Hepatic stellate cell (primary cell): ENCODE measurements around the gene ASPDH.

ENCODE experiments used
- DNase-seq: peaks from one replicate; pipeline ENCODE4 v3.0.0; 2011; ENCODE audit warnings: low spot score

Gene ASPDH

DNA sequence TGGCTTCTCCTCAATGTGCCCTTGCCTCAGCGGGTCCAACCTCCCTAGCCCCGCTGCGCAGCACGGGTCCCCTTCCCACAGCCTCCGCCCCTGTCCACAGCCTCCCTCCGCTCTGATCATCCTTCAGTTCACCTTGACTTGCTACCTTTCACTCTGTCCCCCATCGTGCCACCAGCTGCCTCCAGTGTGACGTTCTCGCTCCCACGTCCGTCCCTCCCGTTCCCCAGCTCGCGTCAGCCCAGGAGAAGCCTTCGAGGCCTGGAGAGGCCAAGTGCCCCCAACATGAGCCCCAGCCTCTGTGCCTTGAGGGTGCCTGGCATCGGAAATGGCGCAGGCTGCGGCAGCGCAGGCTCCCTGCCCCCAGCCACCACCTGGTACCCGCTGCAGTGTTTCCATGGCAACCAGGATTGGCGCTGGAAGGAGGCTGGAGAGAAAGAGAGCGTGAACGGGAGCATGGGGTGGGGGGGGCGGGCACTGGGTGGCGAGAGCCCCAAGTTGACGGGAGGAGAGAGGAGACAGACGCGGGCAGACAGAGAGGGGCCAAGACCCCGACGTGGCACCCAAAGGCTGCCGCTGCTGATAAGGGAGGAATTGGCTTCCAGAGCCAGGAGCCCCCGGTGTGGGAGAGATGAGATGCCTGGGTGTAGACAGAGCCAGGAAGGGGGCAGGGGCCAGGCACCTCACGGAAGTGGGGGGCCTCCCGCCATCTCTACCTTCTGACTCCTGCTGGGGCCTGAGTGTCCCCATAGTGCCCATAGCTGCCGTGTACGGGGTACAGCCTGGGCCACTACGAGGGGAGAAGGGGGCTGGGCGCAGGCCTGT is 844 bp upstream of the ASPDH start:
- DNase-seq: no peak

DNA sequence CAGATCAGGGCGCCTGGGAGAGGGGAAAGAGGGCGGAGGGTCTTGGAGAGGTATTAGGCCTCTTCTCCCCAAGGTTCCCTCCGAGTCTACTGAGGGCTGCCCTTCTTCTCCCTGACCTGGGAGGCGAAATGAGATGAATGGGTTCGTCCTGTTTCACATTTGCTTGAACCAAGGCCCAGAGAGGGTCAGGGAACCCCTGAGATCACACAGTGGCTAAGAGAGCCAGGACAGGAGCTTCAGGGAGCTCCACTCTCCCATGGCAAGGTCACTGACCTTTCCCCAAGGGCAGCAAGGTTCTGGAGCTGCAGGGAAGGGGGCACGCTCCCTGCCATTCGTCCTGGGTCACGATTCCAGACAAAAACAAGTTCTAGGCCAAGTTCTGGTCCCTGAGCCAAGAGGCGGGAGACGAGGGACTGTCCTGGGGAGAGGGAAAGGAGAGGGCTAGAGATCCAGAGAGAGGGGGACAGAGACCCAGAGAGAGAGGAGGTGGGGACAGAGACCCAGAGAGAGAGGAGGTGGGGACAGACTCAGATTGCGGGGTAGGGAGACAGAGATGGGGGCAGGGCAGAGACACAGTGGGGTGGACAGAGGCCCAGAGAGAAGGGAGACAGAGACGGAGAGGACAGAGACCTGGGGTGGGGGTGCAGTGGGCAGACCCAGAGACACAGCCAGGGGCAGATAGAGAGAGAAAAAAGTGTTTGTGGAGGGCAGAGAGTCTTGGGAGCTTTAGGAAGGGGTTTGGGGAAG is 541 bp downstream of the ASPDH start:
- DNase-seq: no peak

DNA sequence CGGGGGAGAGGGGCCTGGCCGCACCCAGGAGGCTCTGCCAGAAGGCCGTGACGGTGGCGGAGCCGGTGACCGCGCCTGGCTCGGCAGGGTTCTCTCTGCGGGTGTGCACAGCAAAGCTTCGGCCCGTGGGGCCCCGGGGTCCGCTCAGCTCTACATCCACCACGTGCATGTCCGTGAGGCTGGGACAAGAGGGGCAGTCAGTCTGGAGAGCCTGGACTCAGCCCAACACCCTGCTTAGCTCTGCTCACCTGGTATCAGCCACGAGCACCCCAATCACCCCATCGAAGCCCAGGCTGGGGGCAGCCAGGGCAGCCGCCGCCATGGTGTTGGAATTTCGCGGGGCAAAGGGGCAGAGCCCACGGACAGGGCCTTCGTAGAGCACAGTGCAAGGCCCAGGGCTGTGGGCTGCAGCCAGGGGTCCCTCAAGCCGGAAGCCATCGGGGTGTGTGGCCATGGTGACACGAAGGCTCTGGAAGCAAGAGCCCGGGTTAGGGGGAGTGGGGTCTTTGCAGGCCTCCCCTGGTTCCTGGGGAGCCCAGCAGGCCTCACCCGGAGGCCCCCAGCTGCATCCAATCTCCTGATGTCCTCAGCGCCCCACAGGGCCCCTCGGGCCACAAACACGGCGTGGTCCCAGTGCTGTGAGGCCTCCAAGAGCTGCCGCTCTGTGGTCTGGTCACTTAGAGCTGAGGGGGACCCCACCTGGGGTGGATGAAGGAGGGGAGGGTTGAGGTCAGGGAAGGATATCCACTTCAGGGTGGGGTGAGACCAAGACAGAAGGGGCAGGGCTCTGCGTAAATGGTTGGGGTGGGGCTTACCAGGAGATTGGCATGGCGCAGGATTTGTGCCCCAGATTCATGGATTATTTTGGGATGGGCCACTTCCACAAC is 1.4 kb downstream of the ASPDH start:
- no peak for DNase-seq

DNA sequence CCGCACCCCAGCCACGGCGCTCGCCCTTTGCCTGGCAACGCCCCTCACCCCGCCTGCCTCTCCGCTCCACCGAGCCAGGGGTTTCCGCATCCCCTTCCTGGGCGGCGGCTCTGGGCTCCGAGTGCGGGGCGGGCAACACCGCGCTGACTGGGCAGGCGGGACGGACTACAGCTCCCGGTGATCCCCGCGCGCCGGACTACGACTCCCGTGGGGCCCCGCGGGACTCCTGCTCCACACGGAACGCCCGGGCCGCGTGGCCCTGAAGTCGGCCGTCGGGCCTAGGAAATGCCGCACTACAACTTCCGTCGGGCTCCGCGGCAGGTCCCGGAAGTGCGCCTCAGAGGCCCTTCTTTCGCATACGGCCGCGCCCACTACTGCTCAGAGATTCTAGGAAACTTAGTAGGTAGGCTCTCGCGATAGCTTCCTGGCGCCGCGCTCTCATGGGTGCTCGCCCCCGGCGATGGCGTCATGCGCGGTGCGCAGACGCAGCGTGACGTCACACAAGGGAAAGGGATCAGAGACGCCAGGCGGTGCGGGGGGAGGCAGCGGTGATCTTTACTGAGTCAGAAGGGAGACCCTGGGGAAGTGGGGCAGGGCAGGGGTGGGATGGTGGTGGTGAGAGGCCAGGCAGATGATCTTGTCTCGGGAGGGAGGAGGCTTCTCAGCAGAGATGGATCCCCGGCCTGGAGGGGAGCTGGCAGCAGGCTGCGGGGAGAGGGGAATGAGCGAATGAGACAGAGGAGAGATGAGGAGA is 2.5 kb downstream of the ASPDH start, which contains the start of gene JOSD2:
JOSD2 (minus strand) TSS at position 123 of the 754 bp plus-strand sequence. CDS start 760 bp downstream, outside the sequence.
- peak; percentile 98 for DNase-seq

DNA sequence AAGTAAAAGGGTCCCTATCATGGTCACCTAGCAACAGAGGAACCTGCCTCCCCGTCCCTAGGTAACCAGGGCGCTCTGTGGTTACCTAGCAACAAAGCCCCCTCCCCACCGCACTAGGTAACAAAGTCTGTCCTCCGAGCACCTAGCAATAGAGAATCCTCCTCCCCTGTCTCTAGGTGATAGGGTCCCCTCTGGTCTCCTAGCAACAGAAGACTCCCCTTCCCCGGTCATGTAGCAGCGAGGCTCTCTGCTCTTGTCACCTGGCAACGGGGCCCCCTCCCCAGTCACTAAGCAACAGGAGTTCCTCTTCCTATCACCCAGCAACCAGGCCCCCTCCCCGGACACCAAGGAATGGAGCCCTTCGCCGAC is 3.0 kb downstream of the ASPDH start:
- no peak for DNase-seq

DNA sequence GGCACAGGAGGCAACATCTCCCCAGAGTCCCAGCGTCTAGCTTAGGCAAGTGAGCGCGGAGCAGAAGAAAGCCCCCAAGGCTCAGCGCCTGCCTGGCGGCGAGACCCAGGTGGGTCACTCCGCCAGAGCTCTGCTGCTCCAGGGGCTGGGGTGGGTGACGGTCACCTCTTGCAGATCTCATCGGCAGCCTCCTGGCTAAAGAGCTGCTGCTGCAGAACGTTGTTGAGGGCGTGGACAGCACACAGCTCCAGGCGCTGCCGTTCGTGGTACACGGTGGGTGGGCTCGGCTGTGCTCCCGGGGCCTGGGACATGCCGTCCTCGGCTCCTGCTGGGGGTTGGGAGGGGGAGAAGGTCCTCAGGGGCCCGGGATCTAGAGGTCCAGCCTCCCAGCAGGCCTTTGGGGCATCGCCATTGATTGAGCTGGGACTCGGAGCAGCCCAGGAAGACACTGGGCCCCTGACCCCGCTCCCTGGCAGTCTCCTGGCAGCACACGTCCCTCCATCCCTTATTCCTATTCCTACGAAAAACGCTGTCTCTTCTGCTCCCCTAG is 3.5 kb downstream of the ASPDH start:
- DNase-seq: no peak

DNA sequence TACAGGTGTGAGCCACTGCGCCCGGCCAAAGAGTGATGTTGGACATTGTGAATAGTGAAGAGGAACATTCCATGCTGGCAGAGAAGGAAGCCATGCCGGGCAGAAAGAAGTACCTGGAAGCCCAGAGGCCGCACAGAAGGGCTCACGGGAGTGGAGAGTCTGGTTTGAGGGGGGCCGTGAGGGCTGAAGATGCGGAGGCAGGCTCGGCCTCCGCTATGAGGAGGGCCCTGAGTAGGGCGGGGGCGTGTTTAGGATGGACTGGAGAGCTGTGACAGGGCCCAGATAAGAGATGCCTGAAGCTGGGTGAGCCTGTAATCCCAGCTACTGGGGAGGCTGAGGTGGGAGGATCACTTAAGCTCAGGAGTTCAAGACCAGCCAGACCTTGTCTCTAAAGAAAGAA is 4.3 kb downstream of the ASPDH start:
- DNase-seq: no peak

DNA sequence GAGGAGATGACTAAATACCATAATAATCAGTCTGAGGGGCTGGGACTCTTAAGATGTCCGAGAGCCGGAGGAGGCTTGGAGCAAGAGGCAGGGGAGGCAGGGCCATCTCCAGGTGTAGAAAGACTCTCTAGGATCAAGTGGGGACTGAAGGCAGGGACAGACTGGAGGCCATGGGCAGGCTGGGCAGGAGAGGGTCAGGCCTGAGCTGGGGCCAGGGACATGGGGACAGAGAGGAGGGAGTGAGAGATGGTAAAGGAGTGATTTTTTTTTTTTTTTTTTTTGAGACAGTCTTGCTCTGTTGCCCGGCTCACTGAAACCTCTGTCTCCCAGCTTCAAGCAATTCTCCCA is 4.9 kb downstream of the ASPDH start:
- no peak for DNase-seq

DNA sequence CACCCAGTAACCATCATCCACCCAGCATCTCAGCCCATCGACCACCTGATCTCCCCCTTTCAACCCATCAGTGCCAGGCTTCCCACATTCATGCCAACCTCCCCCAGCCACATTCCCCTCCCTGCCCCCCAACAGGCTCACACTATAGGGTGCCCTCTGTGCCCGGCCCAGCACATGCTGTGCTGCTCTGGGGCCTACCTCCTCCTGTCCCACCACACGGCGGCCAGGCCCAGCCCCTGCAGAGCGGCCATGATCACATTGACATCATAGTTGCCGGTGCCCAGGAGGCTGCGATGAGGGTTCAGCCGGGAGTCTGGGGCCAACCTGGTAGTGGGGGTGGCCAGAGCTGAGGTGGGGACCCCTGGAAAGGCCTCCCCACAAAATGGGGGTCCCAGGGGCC is 6.3 kb downstream of the ASPDH start:
- no peak for DNase-seq

DNA sequence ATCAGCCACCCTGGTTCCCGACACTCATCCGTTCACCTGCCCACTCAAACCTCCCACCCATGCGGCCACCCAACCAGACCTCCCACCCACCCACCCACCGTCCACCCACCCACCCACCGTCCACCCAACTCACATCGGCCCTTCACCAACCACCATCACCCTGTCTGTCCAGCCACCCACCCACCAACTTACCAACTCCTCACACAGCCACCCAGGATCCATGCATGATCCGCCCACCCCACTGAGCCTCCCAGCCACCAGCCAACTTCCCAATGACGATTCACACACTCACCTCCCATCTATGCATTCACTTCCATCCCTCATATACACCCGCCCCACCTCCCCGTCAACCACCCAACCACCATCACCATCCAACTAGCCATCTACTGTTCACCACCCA is 7.0 kb downstream of the ASPDH start:
- no peak for DNase-seq

DNA sequence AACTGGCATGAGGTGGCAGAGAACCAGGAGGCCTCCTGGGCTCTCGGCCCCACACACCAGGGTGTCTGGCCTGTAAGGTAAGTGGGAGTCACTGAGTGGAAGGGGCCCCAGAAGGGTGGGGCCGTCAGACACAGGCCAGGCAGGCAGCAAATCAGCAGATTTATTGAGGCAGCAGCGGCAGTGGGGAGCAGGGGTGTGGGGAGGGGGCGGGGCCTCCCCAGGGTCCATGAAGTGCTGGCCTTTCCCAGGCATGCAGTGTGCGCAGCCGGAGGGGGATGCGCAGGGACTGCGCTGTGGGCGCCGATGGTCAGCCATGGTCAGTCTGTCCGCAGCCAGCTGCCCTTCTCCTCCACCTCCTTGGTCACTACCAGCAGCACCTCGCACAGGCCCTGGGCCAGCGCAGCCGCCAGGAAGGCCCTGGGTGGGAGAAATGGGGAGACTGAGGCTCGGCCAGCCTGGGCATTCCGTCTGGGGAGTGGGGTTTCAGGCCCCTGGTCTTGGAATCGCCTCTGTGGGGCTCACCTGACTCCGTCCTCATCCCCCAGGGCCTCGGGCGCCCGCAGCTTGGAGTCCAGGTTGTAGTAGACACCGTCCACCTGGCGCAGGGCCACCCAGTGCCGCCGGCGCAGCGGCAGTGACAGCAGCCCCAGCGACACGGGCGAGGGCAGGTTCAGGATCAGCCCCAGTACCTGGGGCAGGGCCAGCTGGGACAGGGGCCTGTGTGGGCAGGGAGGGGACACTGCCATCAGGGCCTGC is 7.7 kb downstream of the ASPDH start:
- DNase-seq: no peak

DNA sequence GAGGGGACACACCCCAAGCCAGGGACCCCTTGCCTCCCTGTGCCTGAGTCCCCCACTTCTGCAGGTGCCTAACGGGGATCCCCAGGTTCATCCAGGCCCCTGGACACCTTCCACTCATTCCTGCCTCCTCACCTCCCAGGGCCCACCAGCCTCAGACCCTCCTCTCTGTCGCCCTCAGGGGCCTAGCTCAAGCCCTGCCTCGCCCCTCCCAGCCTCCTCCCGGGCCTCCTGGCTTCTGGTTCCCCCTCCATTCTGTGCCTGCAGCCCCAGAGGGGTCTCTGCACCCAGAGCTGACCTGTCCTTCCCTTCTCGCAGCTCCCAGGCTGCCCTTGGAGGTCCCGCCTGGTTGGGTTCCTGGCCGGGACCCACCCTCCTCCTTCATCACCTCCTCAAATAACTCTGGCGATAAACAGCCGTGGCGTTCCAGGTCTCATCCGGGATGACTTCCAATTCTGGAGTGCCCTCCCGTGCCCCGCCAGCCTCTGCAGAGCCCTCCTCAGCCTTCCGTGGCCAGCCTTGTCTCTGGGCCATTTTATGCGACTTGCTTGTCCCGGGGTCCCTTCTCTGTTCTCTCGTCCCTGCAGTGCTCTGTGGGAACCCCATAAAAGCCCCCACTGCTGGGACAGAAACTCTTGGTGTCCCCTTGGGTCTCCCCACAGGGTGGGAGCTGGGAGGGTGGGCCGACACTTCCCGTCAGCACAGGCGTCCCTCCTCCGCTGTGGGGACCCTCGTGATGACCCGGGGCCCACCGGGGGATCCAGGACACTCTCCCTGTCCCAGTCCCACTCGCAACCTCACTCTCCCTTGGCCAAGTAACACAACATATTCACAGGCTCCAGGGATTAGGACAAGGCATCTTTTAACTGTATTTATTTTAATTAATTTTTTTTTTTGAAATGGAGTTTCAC is 11.9 kb downstream of the ASPDH start:
- no peak for DNase-seq

DNA sequence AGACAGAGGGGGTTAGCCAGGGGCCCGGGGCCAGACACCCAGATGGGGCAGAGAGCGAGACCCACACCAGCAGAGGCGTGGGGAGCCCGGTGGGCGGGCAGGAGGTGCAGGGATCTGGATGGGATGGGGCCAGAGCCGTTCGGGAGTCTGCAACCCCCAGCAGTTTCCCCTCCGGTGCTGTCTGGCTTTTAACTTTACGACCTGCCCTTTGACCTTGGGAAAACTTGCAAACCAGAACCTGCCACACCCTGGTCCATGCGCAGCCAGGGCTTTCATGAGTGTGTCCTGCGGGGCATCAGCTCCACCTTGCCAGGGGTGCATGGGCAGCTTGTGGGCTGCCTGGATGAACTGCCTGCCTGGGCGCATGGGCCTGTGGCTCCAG is 12.5 kb downstream of the ASPDH start:
- no peak for DNase-seq

DNA sequence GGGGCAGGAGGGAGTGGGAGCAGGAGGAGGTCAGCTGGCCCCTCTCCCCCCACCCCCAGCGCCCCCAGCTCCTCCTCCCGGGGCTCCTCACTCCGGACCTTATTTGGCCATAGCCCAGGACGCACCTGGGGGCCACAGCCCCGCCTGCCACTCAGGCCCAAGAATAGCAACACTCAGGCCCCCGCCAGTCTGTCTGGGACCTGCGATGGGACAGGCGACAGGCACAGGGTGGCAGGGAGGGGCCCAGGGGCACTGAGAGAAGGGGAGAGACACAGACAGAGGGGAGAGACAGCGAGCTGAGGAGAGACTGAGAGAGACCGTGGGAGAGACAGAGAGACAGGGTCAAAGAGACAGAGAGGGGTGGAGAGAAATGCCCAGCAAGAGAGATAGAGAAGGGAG is 13.0 kb downstream of the ASPDH start:
- DNase-seq: no peak

DNA sequence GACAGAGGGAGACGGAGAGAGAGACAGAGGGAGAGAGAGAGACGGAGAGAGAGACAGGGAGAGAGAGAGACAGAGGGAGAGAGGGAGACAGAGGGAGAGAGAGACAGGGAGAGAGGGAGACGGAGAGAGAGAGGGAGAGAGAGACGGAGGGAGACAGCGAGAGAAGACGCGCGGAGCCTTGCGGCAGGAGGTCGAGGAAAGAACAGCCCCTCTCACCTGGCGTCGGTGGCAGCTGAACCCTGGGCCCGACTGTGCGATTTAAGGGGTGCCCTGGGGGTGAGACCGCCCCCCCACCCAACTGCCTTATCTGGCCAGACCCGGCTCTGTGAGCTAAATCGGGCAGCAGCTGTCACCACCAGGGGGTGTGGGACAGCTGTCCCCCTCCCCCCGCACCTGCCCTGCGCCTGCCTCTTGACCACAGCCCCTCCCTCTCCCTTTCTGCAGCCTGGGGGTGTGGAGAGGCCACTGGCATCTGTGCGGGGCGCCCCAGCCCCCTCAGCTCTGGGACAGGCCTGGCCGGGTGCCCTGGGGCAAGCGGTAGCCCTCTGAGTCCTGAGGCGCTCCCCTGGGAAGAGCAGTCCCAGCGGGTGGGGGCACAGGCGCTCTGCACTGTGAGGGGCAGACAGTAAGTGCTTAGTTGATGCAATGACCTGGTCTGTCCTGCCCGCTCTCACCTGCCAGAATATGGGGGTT is 13.5 kb downstream of the ASPDH start:
- DNase-seq: no peak

DNA sequence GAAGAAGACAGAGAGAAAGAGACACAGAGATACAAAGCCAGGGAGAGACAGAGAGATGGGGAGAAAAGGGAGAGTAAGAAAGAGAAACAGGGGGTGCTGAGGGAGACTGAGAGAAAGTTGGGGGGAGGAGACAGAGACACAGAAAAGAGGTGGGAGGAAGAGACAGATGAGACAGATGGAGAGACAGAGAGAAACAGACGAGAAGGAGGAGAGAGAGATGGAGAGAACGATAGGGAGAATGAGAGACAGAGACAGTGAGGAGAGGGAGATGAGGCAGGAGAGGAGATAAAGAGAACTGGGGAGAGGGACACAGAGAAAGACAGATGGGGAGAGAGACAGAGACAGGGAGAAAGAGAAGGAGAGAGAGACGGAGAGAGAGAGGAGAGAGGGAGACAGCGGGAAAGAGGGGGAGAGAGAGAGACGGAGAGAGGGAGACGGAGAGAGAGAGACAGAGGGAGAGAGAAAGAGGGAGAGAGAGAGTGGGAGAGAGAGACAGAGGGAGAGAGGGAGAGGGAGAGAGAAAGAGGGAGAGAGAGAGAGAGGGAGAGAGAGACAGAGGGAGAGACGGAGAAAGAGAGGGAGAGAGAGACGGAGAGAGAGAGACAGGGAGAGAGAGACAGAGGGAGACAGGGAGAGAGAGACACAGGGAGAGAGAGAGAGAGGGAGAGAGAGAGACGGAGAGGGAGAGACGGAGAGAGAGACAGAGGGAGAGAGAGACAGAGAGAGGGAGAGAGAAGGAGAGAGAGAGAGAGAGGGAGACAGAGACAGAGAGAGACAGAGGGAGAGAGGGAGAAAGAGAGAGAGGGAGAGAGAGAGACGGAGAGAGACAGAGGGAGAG is 15.3 kb downstream of the ASPDH start:
- no peak for DNase-seq

DNA sequence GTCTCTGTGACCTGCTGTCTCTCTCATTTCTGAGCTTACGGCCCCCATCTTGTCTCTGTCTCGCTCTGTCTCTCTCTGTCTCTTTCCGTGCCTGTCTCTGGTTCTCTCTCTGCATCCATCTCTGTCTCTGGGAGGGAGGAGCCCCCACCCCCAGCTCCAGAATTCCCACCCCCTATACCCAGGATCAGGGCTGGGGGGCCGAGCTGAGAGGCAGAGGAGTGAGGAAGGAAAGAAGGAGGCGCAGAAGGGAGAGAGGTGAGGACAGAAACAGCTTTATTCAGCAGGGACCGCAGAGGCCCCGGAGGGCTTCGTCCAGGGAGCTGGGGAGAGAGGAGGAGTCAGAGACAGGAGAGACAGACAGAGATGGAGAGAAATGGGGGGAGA is 16.7 kb downstream of the ASPDH start:
- no peak for DNase-seq
